Gastrocnemius medialis (tissue), 4 donors: ENCODE results near the gene FLT1. TPM values are rescaled to one million over a fixed set of nuclear protein-coding genes. Genes with fewer than 3 reads are reported as not detected.

Experiments used
- ATAC-seq, 2 donors: fragments of 150-250 bp; one replicate each; pipeline ENCODE4 v1.9.1; 2016
- DNase-seq, 2 donors: peaks; one replicate each; pipeline ENCODE4 v3.0.0-alpha.2; 2019
- H3K27ac ChIP-seq, 4 donors: fragments of 200-600 bp; sonication (generic); 1 replicate in 1 of 4; 2 replicates in 3 of 4; pipeline ENCODE4 v1.5.1; 2016 to 2018; ENCODE audit warnings: mild to moderate bottlenecking in 2 of 4, moderate library complexity in 1 of 4
- H3K27me3 ChIP-seq, 3 donors: fragments of 200-600 bp; sonication (generic) in 2 of 3; 1 replicate in 1 of 3; 2 replicates in 2 of 3; pipeline versions ENCODE4 v1.5.1 to v1.6.0; 2016 to 2019; ENCODE audit warnings: mild to moderate bottlenecking in 1 of 3, moderate library complexity in 1 of 3
- H3K36me3 ChIP-seq, 2 donors: fragments of 200-600 bp; sonication (generic) in 1 of 2; one replicate each; pipeline ENCODE4 v1.5.1; 2017 to 2018
- H3K4me1 ChIP-seq, 2 donors: fragments of 200-600 bp; sonication (generic) in 1 of 2; one replicate each; pipeline ENCODE4 v1.5.1; 2016 to 2017; ENCODE audit warnings: mild to moderate bottlenecking in 2 of 2
- H3K4me3 ChIP-seq, 4 donors: fragments of 200-600 bp; sonication (generic) in 3 of 4; 1 replicate in 1 of 4; 2 replicates in 3 of 4; pipeline ENCODE4 v1.5.1; 2016 to 2019; ENCODE audit warnings: mild to moderate bottlenecking in 2 of 4
- H3K9me3 ChIP-seq, 3 donors: fragments of 200-600 bp; sonication (generic) in 2 of 3; 1 replicate in 1 of 3; 2 replicates in 2 of 3; pipeline ENCODE4 v1.5.1; 2016 to 2019
- POLR2A ChIP-seq, 2 donors: fragments of 450-650 bp; IDR thresholded peaks; one replicate each; pipeline ENCODE4 v1.6.1; 2017; ENCODE audit warnings: antibody characterized with exemption in 2 of 2, mild to moderate bottlenecking in 2 of 2, moderate library complexity in 2 of 2
- in situ Hi-C, 4 donors: fragments of 200-750 bp; cut with MboI; loops; one replicate each; pipeline versions ENCODE4 v1.15.0 to v1.8.0; 2017; ENCODE audit warnings: low sequenced_read_pairs in 4 of 4
- intact Hi-C: fragments of 100-400 bp; cut with DNase I; formaldehyde crosslinking; loops from one replicate; pipeline ENCODE4 v1.15.1; 2023; ENCODE audit warnings: low total_unique reads
- total RNA-seq, 4 donors: library from RNA; depleted of rRNA; stranded (reverse); fragments of >200 nt; gene quantifications; one replicate each; pipeline versions ENCODE4 v1.1.0 to v1.2.3, GENCODE V29; 2016
- TF ChIP-seq, protein P1 (sequence below), 5 experiments: fragments of 450-650 bp in 3 of 5; fragments of 200-600 bp in 2 of 5; sonication (generic) in 2 of 5; IDR thresholded peaks in 4 of 5; conservative IDR thresholded peaks in 1 of 5; 1 replicate in 4 of 5; 2 replicates in 1 of 5; pipeline ENCODE4 v1.5.1; 2016 to 2019; ENCODE audit warnings: antibody characterized with exemption in 5 of 5, mild to moderate bottlenecking in 3 of 5, moderate library complexity in 3 of 5

The FLT1 gene
- total RNA-seq, 4 donors from 2014 or later, result 20.7 to 42.9 (median 29.5) TPM

DNA sequence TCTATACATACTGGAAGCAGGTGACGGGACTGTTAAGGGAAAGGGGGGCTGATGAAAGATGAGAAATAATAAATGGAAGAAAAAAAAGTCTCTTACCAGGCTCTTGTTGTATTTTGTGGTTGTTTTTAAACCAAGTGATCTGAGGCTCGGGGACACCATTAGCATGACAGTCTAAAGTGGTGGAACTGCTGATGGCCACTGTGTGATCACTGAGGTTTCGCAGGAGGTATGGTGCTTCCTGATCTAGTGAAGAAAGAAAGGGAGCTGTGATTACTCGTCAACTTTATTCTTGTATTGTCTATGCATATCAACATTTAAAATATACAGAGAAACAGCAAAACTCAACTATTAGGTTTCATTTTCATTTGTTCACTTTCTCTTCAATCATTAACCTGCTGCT, 110.1 kb downstream of the FLT1 start:
- H3K36me3 ChIP-seq, result no peaks in the 10 kb centered on the region
- TF ChIP-seq, protein P1, sequence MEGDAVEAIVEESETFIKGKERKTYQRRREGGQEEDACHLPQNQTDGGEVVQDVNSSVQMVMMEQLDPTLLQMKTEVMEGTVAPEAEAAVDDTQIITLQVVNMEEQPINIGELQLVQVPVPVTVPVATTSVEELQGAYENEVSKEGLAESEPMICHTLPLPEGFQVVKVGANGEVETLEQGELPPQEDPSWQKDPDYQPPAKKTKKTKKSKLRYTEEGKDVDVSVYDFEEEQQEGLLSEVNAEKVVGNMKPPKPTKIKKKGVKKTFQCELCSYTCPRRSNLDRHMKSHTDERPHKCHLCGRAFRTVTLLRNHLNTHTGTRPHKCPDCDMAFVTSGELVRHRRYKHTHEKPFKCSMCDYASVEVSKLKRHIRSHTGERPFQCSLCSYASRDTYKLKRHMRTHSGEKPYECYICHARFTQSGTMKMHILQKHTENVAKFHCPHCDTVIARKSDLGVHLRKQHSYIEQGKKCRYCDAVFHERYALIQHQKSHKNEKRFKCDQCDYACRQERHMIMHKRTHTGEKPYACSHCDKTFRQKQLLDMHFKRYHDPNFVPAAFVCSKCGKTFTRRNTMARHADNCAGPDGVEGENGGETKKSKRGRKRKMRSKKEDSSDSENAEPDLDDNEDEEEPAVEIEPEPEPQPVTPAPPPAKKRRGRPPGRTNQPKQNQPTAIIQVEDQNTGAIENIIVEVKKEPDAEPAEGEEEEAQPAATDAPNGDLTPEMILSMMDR (IDR thresholded peaks at IDR 0.05 in 4 of 5, conservative IDR thresholded peaks at IDR 0.05 in 1 of 5), result no peak
- no peak for TF ChIP-seq POLR2A (IDR thresholded peaks at IDR 0.05)
- H3K4me3 ChIP-seq, result no peak overlapping the region
- peaks cover 0 to 4% of the 10 kb centered on the region in 2 donors for H3K4me1 ChIP-seq
- in situ Hi-C loops (no loop called here), intact Hi-C loops (no loop called here)
- no peaks in the 10 kb centered on the region for H3K27me3 ChIP-seq
- DNase-seq (no peak), ATAC-seq (no peak)
- no peaks in the 10 kb centered on the region for H3K9me3 ChIP-seq
- no peak overlapping the region for H3K27ac ChIP-seq

DNA sequence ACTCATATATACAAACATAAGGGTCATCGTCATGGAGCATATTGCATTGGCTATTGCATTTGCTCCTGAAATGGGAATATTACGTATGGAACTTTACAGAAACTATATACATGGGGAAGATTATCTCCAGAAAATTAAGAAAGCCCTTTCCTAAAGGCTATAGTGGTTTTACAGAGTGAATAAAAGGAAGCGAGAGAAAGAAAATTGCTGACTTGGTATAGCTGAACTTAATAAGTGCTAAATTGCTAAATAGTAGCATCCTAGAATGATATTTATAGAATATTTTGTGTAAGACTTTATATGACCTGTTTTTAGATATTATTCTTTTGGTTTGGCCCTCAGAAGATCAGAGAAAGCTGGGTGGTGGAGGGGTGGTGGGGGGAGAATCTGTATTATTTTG, 114.6 kb downstream of the FLT1 start:
- in situ Hi-C loops (no loop called here), intact Hi-C loops (no loop called here)
- no peak for ATAC-seq

DNA sequence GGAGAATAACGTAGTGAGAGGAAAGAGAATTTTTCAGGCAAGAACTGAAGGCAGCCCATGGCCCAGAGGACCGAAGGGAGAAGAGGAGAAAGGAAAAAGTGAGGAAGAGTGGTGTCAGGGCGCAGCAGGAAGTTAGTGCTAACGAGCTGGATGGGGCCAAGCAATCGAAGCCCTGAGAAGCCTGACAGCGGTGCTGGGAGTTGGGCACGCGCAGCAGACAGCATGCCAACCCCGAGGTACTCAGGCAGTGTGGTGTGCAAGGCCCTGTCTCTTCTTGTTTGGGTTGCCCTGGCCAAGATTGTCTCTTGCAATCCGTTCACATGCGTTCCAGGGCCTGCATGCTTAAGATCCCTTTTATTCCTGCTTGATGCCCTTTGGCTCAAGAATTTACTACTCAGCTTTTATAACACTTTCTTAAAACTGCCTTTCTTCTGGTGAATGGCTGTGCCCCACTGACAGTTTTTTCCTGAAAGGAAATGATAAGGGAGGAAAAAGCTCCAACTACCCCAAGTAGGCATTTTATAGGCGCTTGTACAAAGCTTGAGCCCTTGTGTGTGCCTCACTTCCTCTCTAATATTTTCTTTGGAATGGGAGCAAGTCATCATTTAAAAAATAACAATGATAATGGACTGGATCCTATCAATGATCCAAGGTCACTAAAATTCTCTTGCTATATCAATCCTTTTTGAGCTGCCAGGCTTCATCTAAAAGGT, 115.4 kb downstream of the FLT1 start:
- intact Hi-C loops, result no loop called here
- peaks cover 0 to 4% of the 10 kb centered on the region in 2 donors for H3K4me1 ChIP-seq
- no peaks in the 10 kb centered on the region for H3K27me3 ChIP-seq
- no peaks in the 10 kb centered on the region for H3K9me3 ChIP-seq
- no peak for DNase-seq
- H3K4me3 ChIP-seq, result no peak overlapping the region
- TF ChIP-seq POLR2A (IDR thresholded peaks at IDR 0.05), result no peak
- TF ChIP-seq, protein P1 (IDR thresholded peaks at IDR 0.05 in 4 of 5, conservative IDR thresholded peaks at IDR 0.05 in 1 of 5), result no peak
- no peak for ATAC-seq
- in situ Hi-C loops, result no loop called here
- H3K27ac ChIP-seq, result no peak overlapping the region
- no peaks in the 10 kb centered on the region for H3K36me3 ChIP-seq

More for the DNA sequence above, 114.6 kb downstream of the FLT1 start:
- Histone ChIP-seq H3K27me3 (no peaks in the 10 kb centered on the region), H3K4me1 (peaks cover 0 to 4% of the 10 kb centered on the region in 2 donors), H3K36me3 (no peaks in the 10 kb centered on the region), H3K27ac (no peak overlapping the region), H3K9me3 (no peaks in the 10 kb centered on the region), H3K4me3 (no peak overlapping the region)
- TF ChIP-seq, protein P1 (IDR thresholded peaks at IDR 0.05 in 4 of 5, conservative IDR thresholded peaks at IDR 0.05 in 1 of 5), result no peak
- TF ChIP-seq POLR2A (IDR thresholded peaks at IDR 0.05), result no peak
- no peak for DNase-seq

DNA sequence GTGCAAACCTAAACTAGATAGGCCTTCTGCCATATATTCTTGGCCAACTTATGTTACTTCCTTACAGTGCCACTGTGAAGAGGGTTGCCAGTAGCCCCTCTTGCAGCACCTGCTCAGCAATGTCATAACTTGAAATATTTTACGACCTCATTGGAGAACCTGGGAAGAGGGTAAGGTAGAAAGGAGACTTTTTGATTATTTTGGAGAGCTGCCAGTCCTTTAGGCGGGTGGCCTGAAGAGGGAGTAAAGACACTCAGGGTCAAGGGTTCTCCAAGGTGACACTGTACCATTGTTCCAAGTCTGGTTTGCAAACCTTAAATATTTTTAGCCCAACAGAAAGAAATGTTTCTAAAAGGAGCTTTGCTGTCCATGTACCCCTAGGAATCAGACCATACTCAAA, 118.3 kb downstream of the FLT1 start:
- no peak for ATAC-seq

More for the DNA sequence above, 118.3 kb downstream of the FLT1 start:
- in situ Hi-C loops (no loop called here), intact Hi-C loops (no loop called here)
- Histone ChIP-seq H3K4me3 (no peak overlapping the region), H3K36me3 (no peaks in the 10 kb centered on the region), H3K27ac (no peak overlapping the region), H3K4me1 (peaks cover 0 to 4% of the 10 kb centered on the region in 2 donors), H3K9me3 (no peaks in the 10 kb centered on the region), H3K27me3 (no peaks in the 10 kb centered on the region)
- TF ChIP-seq, protein P1 (IDR thresholded peaks at IDR 0.05 in 4 of 5, conservative IDR thresholded peaks at IDR 0.05 in 1 of 5), result no peak
- no peak for TF ChIP-seq POLR2A (IDR thresholded peaks at IDR 0.05)
- no peak for DNase-seq
